GM21381 (cell line): ENCODE measurements around the gene ODAD3.
"Not testable (repeated sequence)": the region's sequence is repeated elsewhere in the genome, so short reads cannot be mapped to it uniquely, and the experiment has no call there.

Source experiments
- ATAC-seq: cut with Tn5 transposase; IDR thresholded peaks from one replicate; pipeline ENCODE4 v1.9.1; 2021; ENCODE audit warnings: mild to moderate bottlenecking, moderate library complexity; ENCODE audit not compliant: unreplicated experiment

ODAD3 gene

DNA sequence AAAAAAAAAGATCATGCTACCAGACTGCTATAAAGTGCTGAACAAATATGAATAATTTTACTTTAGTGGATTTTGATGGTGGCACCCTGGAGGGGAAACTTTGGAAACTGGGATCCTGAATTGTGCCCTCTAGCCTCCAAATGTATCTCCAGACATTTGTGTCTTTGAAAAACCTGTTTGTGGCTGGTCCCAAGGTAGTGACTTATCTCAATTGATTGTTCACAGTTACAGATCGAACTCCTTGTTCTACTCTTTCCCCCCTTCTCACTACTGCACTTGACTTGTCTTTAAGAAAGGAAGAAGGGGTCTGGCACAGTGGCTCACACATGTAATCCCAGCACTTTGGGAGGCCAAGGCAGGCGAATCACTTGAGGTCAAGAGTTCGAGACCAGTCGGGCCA is 26.3 kb downstream of the ODAD3 start:
- ATAC-seq: no peak

DNA sequence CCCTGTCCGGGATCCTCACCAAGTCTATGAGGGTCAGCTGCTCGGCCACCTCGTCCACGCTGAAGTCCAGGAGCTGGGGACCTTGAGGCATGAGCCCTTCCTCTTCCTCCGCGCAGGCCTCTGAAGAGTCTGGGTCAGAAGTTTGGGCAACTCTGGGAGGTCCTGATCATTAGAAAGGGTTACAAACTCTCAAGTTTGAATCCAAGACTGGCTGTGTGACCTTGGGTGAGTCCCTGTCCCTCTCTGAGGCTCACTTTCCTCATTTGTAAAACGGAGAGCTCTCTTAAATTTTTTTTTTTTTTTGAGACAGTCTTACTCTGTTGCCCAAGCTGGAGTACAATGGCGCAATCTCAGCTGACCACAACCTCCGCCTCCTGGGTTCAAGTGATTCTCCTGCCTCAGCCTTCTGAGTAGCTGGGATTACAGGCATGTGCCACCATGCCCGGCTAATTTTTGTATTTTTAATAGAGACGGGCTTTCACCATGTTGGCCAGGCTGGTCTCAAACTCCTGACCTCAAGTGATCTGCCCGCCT is 28.2 kb downstream of the ODAD3 start:
- ATAC-seq: not testable (repeated sequence)

GRCh38 chr19:11405846-11406643 is 28.9 kb downstream of the ODAD3 start:
- no peak for ATAC-seq

DNA sequence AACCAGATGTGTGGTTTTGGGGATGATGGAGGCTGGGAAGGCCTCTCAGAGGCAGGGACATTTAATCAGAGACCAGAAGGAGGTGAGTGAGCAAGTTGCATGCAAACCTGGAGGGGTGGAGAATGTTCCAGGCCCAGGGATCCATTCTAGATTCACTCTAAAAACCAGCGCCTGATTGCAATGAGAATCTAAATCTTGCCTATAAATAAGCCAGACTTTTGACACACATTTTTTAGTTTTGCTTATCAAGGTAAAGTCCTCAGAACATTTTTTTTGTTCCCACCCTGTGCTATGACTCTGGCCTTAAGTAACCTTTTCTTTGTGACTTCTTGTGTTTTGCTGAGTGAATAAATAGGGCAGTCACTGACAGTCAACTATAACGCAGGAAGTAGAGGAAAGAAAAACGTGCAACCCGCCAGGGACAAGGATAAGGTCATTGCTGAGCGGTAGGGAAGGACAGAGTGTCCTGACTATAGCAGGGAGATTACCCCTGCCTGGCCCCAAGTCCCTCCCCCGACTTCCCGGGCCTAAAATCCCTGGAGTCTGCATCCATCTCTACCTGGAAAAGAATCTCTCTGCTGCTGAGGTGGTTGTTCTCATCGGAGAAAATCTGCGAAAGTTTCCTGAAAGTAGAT is 30.2 kb downstream of the ODAD3 start:
- ATAC-seq: no peak

GRCh38 chr19:11401808-11402543 is 32.9 kb downstream of the ODAD3 start:
- no peak for ATAC-seq

GRCh38 chr19:11400798-11401197 is 34.1 kb downstream of the ODAD3 start:
- ATAC-seq: no peak

- ATAC-seq: no peak
Observed at GRCh38 chr19:11399667-11400066, 35.3 kb downstream of the ODAD3 start.

DNA sequence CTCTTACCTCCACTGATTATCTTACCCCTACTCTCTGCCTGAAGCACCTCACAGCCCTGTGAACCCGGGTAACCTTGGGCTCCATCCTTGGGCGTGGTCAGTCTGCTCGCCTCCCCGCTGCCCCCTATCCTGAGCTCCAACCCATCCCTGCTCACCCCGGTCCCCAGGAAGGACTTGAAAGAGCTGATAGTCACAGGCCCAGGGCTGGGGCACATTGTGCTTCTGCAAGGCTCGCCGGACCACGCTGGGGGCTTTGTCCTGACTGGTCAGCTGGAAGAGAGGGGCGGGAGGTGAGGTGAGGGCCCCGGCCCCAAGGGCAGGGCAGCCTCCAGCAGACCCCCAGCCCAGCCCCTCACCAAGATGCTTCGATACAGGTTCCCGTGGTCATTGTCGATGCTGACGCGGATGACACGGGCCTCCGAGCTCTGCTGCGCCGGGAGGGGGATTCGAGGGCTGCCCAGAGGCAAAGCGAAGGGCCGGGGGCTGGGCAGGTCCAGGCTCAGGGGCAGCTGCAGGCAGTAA is 37.8 kb downstream of the ODAD3 start:
- ATAC-seq: no peak

GRCh38 chr19:11390933-11391680 is 43.8 kb downstream of the ODAD3 start:
- no peak for ATAC-seq

GRCh38 chr19:11390359-11390758 is 44.6 kb downstream of the ODAD3 start:
- no peak for ATAC-seq

GRCh38 chr19:11387162-11388034 is 47.5 kb downstream of the ODAD3 start:
- ATAC-seq: no peak

DNA sequence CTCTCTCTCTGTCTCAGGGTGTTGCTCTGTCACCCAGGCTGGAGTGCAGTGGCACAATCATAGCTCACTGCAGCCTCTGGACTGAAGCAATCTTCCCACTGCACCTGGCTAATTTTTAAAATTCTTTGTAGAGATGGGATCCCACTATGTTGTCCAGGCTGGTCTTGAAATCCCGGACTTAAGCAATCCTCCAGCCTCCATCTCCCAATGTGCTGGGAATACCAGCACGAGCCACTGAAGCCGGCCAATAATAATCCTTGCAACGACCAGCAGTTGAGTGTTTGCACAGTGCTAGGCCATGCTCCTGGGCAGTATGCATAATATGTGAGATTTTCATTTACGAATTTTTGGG is 50.2 kb downstream of the ODAD3 start:
- no peak for ATAC-seq

DNA sequence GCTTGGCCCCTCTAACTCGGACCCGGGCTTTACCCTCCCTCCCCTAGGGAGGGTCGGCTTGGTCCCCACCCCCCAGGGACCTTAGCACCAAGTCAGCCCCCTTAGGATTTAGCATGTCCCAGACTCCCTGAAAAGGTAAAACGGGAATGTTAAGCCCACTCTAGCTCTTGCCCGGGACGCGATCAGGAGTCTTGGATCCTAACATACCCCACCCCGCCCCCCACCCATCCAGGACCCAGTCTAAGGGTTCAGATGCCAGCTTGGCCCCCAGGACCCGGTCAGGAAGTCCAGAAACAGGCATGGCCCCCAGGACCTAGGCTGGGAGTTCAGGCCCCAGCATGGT is 51.2 kb downstream of the ODAD3 start:
- no peak for ATAC-seq

- ATAC-seq: no peak
Observed at GRCh38 chr19:11382898-11383705, 51.8 kb downstream of the ODAD3 start.

DNA sequence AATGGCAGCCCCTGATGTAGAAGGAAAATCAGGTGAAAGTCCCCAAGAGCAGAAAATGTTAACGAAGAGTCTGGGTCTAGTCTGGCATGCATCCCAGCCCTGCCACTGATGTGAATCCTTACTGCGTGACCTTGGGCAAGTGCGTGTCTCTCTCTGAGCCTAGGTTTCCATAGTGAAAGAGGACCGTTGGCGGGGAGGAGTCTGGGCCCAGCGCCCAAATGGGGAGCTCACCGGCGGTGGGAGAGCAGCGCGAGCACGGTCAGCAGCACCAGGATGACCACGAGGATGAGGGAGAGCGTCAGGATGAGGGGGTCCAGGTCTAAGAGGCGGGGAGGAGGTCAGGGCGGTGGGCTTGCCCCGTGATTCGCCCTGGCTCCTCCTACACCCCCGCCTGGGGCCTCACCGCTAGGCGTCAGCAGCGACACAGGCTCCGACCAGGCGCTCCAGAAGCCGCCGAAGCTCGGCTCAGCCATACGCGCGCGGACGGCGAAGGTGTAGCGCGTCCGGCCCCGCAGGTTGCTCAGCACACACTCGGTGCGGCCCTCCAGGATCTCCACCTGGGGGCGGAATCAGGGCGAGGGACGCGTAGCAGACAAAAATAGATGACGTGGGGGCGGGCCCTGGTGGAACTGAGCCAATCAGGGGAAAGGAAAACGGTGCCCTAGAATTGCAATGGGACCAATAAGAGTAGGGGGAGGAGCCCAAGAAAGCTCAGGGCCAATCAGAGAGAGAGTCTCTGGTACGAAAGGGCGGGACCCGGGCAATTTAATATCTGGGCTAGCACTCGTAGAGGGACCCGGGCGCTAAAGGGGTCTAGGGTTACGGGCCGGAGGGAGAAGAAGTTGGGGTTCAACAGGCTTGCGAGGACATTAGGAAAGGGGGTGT is 54.0 kb downstream of the ODAD3 start:
- ATAC-seq: peak; percentile 74

GRCh38 chr19:11379857-11380350 is 55.0 kb downstream of the ODAD3 start:
- ATAC-seq: no peak

- ATAC-seq: not testable (repeated sequence)
Observed at GRCh38 chr19:11379269-11379845, 55.6 kb downstream of the ODAD3 start.
